CD14-positive monocyte (primary cell): ENCODE results near the gene SCMH1. TPM values are rescaled to one million over a fixed set of nuclear protein-coding genes. Genes with fewer than 3 reads are reported as not detected.
"Not testable (repeated sequence)": the region's sequence is repeated elsewhere in the genome, so short reads cannot be mapped to it uniquely, and the experiment has no call there.

Source experiments
- DNase-seq, 3 donors: peaks; one replicate each; pipeline ENCODE4 v3.0.0-alpha.2; 2011 to 2022
- H2AFZ ChIP-seq: 2 replicates; pipeline ENCODE4 v1.6.0; 2012; ENCODE audit warnings: mild to moderate bottlenecking, low read depth, low read length, inconsistent platforms; ENCODE audit not compliant: insufficient read depth, poor library complexity, severe bottlenecking
- H3K27ac ChIP-seq, 2 donors: 1 replicate in 1 of 2; 2 replicates in 1 of 2; pipeline ENCODE4 v1.5.1; 2012 to 2013; ENCODE audit warnings: low read length in 2 of 2, control low read depth in 1 of 2, inconsistent platforms in 1 of 2, low read depth in 1 of 2, mild to moderate bottlenecking in 1 of 2
- H3K27me3 ChIP-seq, 2 donors: one replicate each; pipeline versions ENCODE4 v1.6.0 to v1.6.1; 2011 to 2013; ENCODE audit warnings: low read length in 2 of 2; ENCODE audit not compliant: control insufficient read depth in 2 of 2, insufficient read depth in 2 of 2
- H3K36me3 ChIP-seq, 2 donors: replicated peaks in 1 of 2; 1 replicate in 1 of 2; 2 replicates in 1 of 2; pipeline versions ENCODE4 v1.5.1 to v1.6.1; 2012 to 2013; ENCODE audit warnings: low read length in 2 of 2, control low read depth in 1 of 2, inconsistent platforms in 1 of 2, mild to moderate bottlenecking in 1 of 2; ENCODE audit not compliant: insufficient read depth in 2 of 2, control insufficient read depth in 1 of 2
- H3K4me1 ChIP-seq, 2 donors: 1 replicate in 1 of 2; 2 replicates in 1 of 2; pipeline versions ENCODE4 v1.5.1 to v1.6.1; 2012 to 2013; ENCODE audit warnings: low read length in 2 of 2, control low read depth in 1 of 2, inconsistent platforms in 1 of 2, mild to moderate bottlenecking in 1 of 2, moderate library complexity in 1 of 2; ENCODE audit not compliant: insufficient read depth in 2 of 2, control insufficient read depth in 1 of 2
- H3K4me2 ChIP-seq: replicated peaks from 2 replicates; pipeline ENCODE3; 2012; ENCODE audit warnings: low read length, moderate library complexity, mild to moderate bottlenecking; ENCODE audit not compliant: poor library complexity, severe bottlenecking; ENCODE audit errors: extremely low read depth
- H3K4me3 ChIP-seq, 3 experiments: fragments of 200-600 bp in 1 of 3; sonication (generic) in 1 of 3; replicated peaks in 1 of 3; 1 replicate in 2 of 3; 2 replicates in 1 of 3; pipeline ENCODE4 v1.5.1; 2011 to 2013; ENCODE audit warnings: low read length in 3 of 3, mild to moderate bottlenecking in 3 of 3, control low read depth in 2 of 3, low read depth in 2 of 3, inconsistent platforms in 1 of 3, moderate library complexity in 1 of 3
- H3K79me2 ChIP-seq: 2 replicates; pipeline ENCODE4 v1.6.0; 2012; ENCODE audit warnings: mild to moderate bottlenecking, control low read depth, inconsistent platforms, low read length, moderate library complexity; ENCODE audit not compliant: insufficient read depth
- H3K9ac ChIP-seq: 2 replicates; pipeline ENCODE4 v1.6.0; 2017; ENCODE audit warnings: low read length, mild to moderate bottlenecking; ENCODE audit not compliant: insufficient read depth, poor library complexity, severe bottlenecking
- H3K9me3 ChIP-seq, 2 donors: replicated peaks in 1 of 2; 1 replicate in 1 of 2; 2 replicates in 1 of 2; pipeline versions ENCODE4 v1.5.1 to v1.6.1; 2012 to 2013; ENCODE audit warnings: low read length in 2 of 2, control low read depth in 1 of 2; ENCODE audit not compliant: control insufficient read depth in 1 of 2, insufficient read depth in 1 of 2
- H4K20me1 ChIP-seq: 2 replicates; pipeline ENCODE4 v1.6.0; 2012; ENCODE audit warnings: mild to moderate bottlenecking, low read length, control low read depth, moderate library complexity; ENCODE audit not compliant: insufficient read depth
- H3K27ac Mint-ChIP-seq, 7 donors: one replicate each; pipeline ENCODE4 v1.8.0; 2020; ENCODE audit warnings: mild to moderate bottlenecking in 7 of 7, mixed read lengths in 7 of 7, moderate library complexity in 6 of 7, inconsistent platforms in 2 of 7
- H3K27me3 Mint-ChIP-seq, 3 donors: one replicate each; pipeline ENCODE4 v1.8.0; 2021 to 2022; ENCODE audit warnings: low read depth in 3 of 3, mild to moderate bottlenecking in 3 of 3, mixed read lengths in 3 of 3, moderate library complexity in 3 of 3, inconsistent platforms in 1 of 3
- H3K36me3 Mint-ChIP-seq, 2 donors: one replicate each; pipeline ENCODE4 v1.8.0; 2020; ENCODE audit warnings: mixed read lengths in 2 of 2, inconsistent platforms in 1 of 2, mild to moderate bottlenecking in 1 of 2
- H3K4me1 Mint-ChIP-seq: one replicate; pipeline ENCODE4 v1.8.0; 2020; ENCODE audit warnings: mild to moderate bottlenecking, mixed read lengths
- H3K4me3 Mint-ChIP-seq, 2 donors: one replicate each; pipeline ENCODE4 v1.8.0; 2020; ENCODE audit warnings: mild to moderate bottlenecking in 2 of 2, mixed read lengths in 2 of 2, moderate library complexity in 1 of 2
- H3K9me3 Mint-ChIP-seq, 7 donors: one replicate each; pipeline ENCODE4 v1.8.0; 2020 to 2022; ENCODE audit warnings: mixed read lengths in 7 of 7, mild to moderate bottlenecking in 6 of 7, moderate library complexity in 6 of 7, inconsistent platforms in 2 of 7
- WGBS: methylation state at CpG from one replicate; pipeline ENCODE4 v1.1.5; 2013; ENCODE audit warnings: missing lambda C conversion rate; ENCODE audit not compliant: insufficient coverage; 5-methylcytosine and 5-hydroxymethylcytosine counted together
- intact Hi-C, 2 donors: fragments of 100-400 bp; cut with micrococcal nuclease; formaldehyde crosslinking; loops; one replicate each; pipeline versions ENCODE4 v1.15.0 to v1.15.1; 2023
- polyA plus RNA-seq, 3 donors: library from polyadenylated mRNA; depleted of rRNA in 1 of 3; unstranded in 2 of 3; stranded (reverse) in 1 of 3; fragments of 300-500 nt in 2 of 3; fragments of >200 nt in 1 of 3; fragmentation: Illumina TruSeq in 2 of 3; gene quantifications; 1 replicate in 2 of 3; 2 replicates in 1 of 3; pipeline ENCODE4 v1.2.3, GENCODE V29; 2012 to 2021
- TF ChIP-seq, protein P1 (sequence below): fragments of 200-600 bp; IDR thresholded peaks from one replicate; pipeline ENCODE4 v1.8.0; 2022; ENCODE audit warnings: antibody characterized with exemption, mild to moderate bottlenecking

The SCMH1 gene
- polyA plus RNA-seq, 3 donors: 0.66 to 12.7 (median 0.74) TPM

- Mint-ChIP-seq H3K36me3 (no peaks in the 10 kb centered on the region), H3K9me3 (peaks cover 0 to 17% (median 7%) of the 10 kb centered on the region in 7 donors), H3K4me1 (no peaks in the 10 kb centered on the region), H3K4me3 (no peak overlapping the region), H3K27ac (peak overlapping the region in 1 of 7 donors; percentile 4), H3K27me3 (peaks cover 0 to 2% (median 2%) of the 10 kb centered on the region in 3 donors)
- H3K4me3 ChIP-seq: no peak overlapping the region
- no peak for DNase-seq
- no peaks in the 10 kb centered on the region for H3K4me1 ChIP-seq
- WGBS: 73% methylated on average over 3 of the region's 3 CpGs
- intact Hi-C loops: no loop called here
- H3K9me3 ChIP-seq: no peaks in the 10 kb centered on the region
- H3K9ac ChIP-seq: no peak overlapping the region
- H3K27ac ChIP-seq: no peak overlapping the region
- H2AFZ ChIP-seq: no peak overlapping the region
- TF ChIP-seq, protein P1, sequence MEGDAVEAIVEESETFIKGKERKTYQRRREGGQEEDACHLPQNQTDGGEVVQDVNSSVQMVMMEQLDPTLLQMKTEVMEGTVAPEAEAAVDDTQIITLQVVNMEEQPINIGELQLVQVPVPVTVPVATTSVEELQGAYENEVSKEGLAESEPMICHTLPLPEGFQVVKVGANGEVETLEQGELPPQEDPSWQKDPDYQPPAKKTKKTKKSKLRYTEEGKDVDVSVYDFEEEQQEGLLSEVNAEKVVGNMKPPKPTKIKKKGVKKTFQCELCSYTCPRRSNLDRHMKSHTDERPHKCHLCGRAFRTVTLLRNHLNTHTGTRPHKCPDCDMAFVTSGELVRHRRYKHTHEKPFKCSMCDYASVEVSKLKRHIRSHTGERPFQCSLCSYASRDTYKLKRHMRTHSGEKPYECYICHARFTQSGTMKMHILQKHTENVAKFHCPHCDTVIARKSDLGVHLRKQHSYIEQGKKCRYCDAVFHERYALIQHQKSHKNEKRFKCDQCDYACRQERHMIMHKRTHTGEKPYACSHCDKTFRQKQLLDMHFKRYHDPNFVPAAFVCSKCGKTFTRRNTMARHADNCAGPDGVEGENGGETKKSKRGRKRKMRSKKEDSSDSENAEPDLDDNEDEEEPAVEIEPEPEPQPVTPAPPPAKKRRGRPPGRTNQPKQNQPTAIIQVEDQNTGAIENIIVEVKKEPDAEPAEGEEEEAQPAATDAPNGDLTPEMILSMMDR: no peak
- no peaks in the 10 kb centered on the region for H3K79me2 ChIP-seq
- H4K20me1 ChIP-seq: no peaks in the 10 kb centered on the region
- H3K36me3 ChIP-seq: no peaks in the 10 kb centered on the region
- no peak overlapping the region for H3K4me2 ChIP-seq
- H3K27me3 ChIP-seq: no peaks in the 10 kb centered on the region
These were observed 17.1 kb upstream of the SCMH1 start for GRCh38 chr1:41259221-41259620.

- Histone ChIP-seq H2AFZ (no peak overlapping the region), H3K27ac (no peak overlapping the region), H3K36me3 (no peaks in the 10 kb centered on the region), H3K4me2 (no peak overlapping the region), H3K79me2 (no peaks in the 10 kb centered on the region), H4K20me1 (no peaks in the 10 kb centered on the region), H3K4me1 (no peaks in the 10 kb centered on the region), H3K4me3 (no peak overlapping the region), H3K9ac (no peak overlapping the region), H3K9me3 (no peaks in the 10 kb centered on the region), H3K27me3 (no peaks in the 10 kb centered on the region)
- H3K4me1 Mint-ChIP-seq: no peaks in the 10 kb centered on the region
- no CpG with 5 or more reads among the region's 1 CpG for WGBS
- H3K36me3 Mint-ChIP-seq: no peaks in the 10 kb centered on the region
- intact Hi-C loops: no loop called here
- peaks cover 0 to 2% (median 0%) of the 10 kb centered on the region in 3 donors for H3K27me3 Mint-ChIP-seq
- H3K4me3 Mint-ChIP-seq: no peak overlapping the region
- no peak for DNase-seq
- TF ChIP-seq, protein P1: no peak
- H3K27ac Mint-ChIP-seq: no peak overlapping the region
- peaks cover 0 to 20% (median 9%) of the 10 kb centered on the region in 7 donors for H3K9me3 Mint-ChIP-seq
These were observed 13.9 kb upstream of the SCMH1 start for GRCh38 chr1:41255978-41256377.

DNA sequence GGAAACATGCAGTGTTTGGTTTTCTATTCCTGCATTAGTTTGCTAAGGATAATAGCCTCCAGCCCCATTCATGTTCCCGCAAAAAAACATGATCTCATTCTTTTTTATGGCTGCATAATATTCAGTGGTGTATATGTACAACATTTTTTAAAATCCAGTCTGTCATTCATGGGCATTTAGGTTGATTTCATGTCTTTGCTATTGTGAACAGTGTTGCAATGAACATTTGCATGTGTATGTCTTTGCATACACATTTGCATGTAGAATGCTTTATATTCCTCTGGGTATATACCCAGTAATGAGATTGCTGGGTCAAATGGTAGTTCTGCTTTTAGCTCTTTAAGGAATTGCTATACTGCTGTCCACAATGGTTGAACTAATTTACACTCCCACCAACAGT, 9.0 kb upstream of the SCMH1 start:
- H3K27me3 Mint-ChIP-seq, H3K79me2 ChIP-seq, H2AFZ ChIP-seq, H3K27ac ChIP-seq, H3K4me1 ChIP-seq, H4K20me1 ChIP-seq, H3K4me3 Mint-ChIP-seq, H3K4me2 ChIP-seq, H3K4me3 ChIP-seq, H3K9ac ChIP-seq, H3K36me3 Mint-ChIP-seq, H3K4me1 Mint-ChIP-seq, H3K36me3 ChIP-seq, H3K27ac Mint-ChIP-seq, H3K27me3 ChIP-seq, DNase-seq, H3K9me3 ChIP-seq, intact Hi-C loops: not testable (repeated sequence)
- peaks cover 0 to 16% (median 9%) of the 10 kb centered on the region in 7 donors for H3K9me3 Mint-ChIP-seq
- no CpG with 5 or more reads among the region's 1 CpG for WGBS
